PC-9 (cell line): ENCODE data around the gene OPN1MW2.
"Not testable (repeated sequence)": the region's sequence is repeated elsewhere in the genome, so short reads cannot be mapped to it uniquely, and the experiment has no call there.

ENCODE experiments used
- CTCF ChIP-seq: fragments of 200-600 bp; sonication (generic); conservative IDR thresholded peaks from 2 replicates; pipeline ENCODE4 v1.6.1; 2017; ENCODE audit warnings: mixed run types, antibody characterized with exemption, mild to moderate bottlenecking, moderate library complexity
- EZH2 ChIP-seq: fragments of 200-600 bp; sonication (generic); IDR thresholded peaks from 2 replicates; pipeline ENCODE4 v1.8.0; 2017; ENCODE audit warnings: antibody characterized with exemption, low read depth

- TF ChIP-seq CTCF, EZH2: not testable (repeated sequence)
Measured at GRCh38 chrX:154225292-154225691, 5.7 kb downstream of the OPN1MW2 start.
